ENCODE data around the gene BST1.

Gene BST1

DNA sequence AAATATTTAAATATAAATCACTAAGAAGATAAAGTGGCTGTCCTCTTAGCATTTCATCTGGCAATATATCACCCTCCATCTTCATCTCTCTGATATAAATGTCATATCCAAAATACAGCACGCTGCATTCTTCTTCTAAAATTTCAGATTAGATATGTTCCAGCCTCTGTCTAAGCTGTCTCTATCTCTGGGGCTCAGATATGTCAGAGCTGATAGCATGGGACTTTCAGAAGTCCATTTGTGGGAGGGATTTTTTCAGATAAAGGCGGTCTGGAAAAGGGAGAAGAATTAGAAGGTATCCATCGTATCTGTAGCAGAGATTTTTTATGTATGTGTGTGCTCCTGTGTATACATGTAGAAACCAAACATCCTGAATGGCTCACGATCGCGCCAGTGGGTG lies 50.2 kb downstream of the BST1 start:
- Histone ChIP-seq H3K36me3 (no peaks in the 10 kb centered on the region), H3K27ac (no peak overlapping the region), H3K9me3 (ENCODE audit: severe bottlenecking) (no peaks in the 10 kb centered on the region), H3K27me3 (ENCODE audit: insufficient read depth, low read depth, severe bottlenecking) (no peaks in the 10 kb centered on the region), H3K4me3 (ENCODE audit: low read depth, low read length) (no peak overlapping the region)
- TF ChIP-seq CTCF (IDR thresholded peaks at IDR 0.05; ENCODE audit: low read depth, low read length), result no peak
- no peak for DNase-seq

GRCh38 chr4:15753786-15754185 lies 50.9 kb downstream of the BST1 start:
- no peak for TF ChIP-seq CTCF (IDR thresholded peaks at IDR 0.05; ENCODE audit: low read depth, low read length)
- Histone ChIP-seq H3K27me3 (ENCODE audit: insufficient read depth, low read depth, severe bottlenecking) (no peaks in the 10 kb centered on the region), H3K27ac (no peak overlapping the region)

DNA sequence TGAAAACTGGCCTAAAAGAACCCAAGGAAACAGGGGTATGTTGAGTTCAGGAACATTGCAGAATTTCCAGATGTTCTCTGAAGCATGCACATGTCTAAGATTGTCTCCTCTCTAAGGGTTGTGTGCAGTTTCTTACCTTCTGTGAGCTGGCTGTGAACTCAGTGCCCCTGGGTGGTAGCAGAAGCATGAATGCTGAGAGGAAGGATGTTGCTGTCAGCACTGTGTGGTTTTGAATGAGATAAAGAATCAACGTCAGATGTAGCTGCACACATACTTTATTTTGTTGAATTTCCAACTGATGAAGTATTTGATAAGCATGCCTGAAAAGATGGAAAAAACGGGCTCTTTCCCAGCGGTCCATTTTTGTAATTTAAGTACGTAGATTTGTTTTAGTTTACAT lies 51.5 kb downstream of the BST1 start:
- Histone ChIP-seq H3K9me3 (ENCODE audit: severe bottlenecking) (peaks cover 5% of the 10 kb centered on the region), H3K27ac (no peak overlapping the region), H3K36me3 (no peaks in the 10 kb centered on the region), H3K27me3 (ENCODE audit: insufficient read depth, low read depth, severe bottlenecking) (no peaks in the 10 kb centered on the region), H3K4me3 (ENCODE audit: low read depth, low read length) (no peak overlapping the region)
- TF ChIP-seq CTCF (IDR thresholded peaks at IDR 0.05; ENCODE audit: low read depth, low read length), result no peak
- DNase-seq, result no peak

More at GRCh38 chr4:15753786-15754185, 50.9 kb downstream of the BST1 start:
- Histone ChIP-seq H3K9me3 (ENCODE audit: severe bottlenecking) (peaks cover 5% of the 10 kb centered on the region), H3K4me3 (ENCODE audit: low read depth, low read length) (no peak overlapping the region), H3K36me3 (no peaks in the 10 kb centered on the region)
- DNase-seq, result no peak

- Histone ChIP-seq H3K36me3 (no peaks in the 10 kb centered on the region), H3K9me3 (ENCODE audit: severe bottlenecking) (peaks cover 5% of the 10 kb centered on the region), H3K4me3 (ENCODE audit: low read depth, low read length) (no peak overlapping the region), H3K27ac (no peak overlapping the region), H3K27me3 (ENCODE audit: insufficient read depth, low read depth, severe bottlenecking) (no peaks in the 10 kb centered on the region)
- TF ChIP-seq CTCF (IDR thresholded peaks at IDR 0.05; ENCODE audit: low read depth, low read length), result no peak
- DNase-seq, result no peak
Measured at GRCh38 chr4:15755321-15756155, 52.7 kb downstream of the BST1 start.

- Histone ChIP-seq H3K27ac (no peak overlapping the region), H3K4me3 (ENCODE audit: low read depth, low read length) (no peak overlapping the region), H3K27me3 (ENCODE audit: insufficient read depth, low read depth, severe bottlenecking) (no peaks in the 10 kb centered on the region), H3K36me3 (no peaks in the 10 kb centered on the region), H3K9me3 (ENCODE audit: severe bottlenecking) (peaks cover 5% of the 10 kb centered on the region)
- no peak for DNase-seq
- TF ChIP-seq CTCF (IDR thresholded peaks at IDR 0.05; ENCODE audit: low read depth, low read length), result no peak
Measured at GRCh38 chr4:15756361-15756861, 53.5 kb downstream of the BST1 start.

Data from WERI-Rb-1 (cell line).